Vagina (tissue), 2 donors: ENCODE measurements around the gene CRYBA4. TPM values are rescaled to one million over a fixed set of nuclear protein-coding genes. Genes with fewer than 3 reads are reported as not detected.
A peak's percentile ranks its signal among the peaks of the same experiment; 100 is the strongest.

ENCODE experiments used
- DNase-seq, 2 donors: peaks; one replicate each; pipeline ENCODE4 v3.0.0-alpha.2; 2017; ENCODE audit errors: extremely low spot score in 2 of 2
- H3K27ac ChIP-seq: fragments of 200-600 bp; sonication (generic); one replicate; pipeline ENCODE4 v1.5.1; 2019
- H3K27me3 ChIP-seq: fragments of 200-600 bp; sonication (generic); one replicate; pipeline ENCODE4 v1.5.1; 2019
- H3K36me3 ChIP-seq, 2 donors: fragments of 200-600 bp; sonication (generic); one replicate each; pipeline ENCODE4 v1.5.1; 2017 to 2019
- H3K4me1 ChIP-seq: fragments of 200-600 bp; sonication (generic); one replicate; pipeline ENCODE4 v1.5.1; 2019
- H3K4me3 ChIP-seq, 2 donors: fragments of 200-600 bp; sonication (generic); 1 replicate in 1 of 2; 2 replicates in 1 of 2; pipeline ENCODE4 v1.5.1; 2016 to 2019
- H3K9me3 ChIP-seq: fragments of 200-600 bp; sonication (generic); one replicate; pipeline ENCODE4 v1.5.1; 2019
- POLR2A ChIP-seq, 2 donors: fragments of 450-650 bp; IDR thresholded peaks; one replicate each; pipeline ENCODE4 v1.6.1; 2017; ENCODE audit warnings: antibody characterized with exemption in 2 of 2, mild to moderate bottlenecking in 2 of 2, moderate library complexity in 2 of 2
- POLR2AphosphoS5 ChIP-seq, 2 donors: sonication (generic); formaldehyde crosslinking; IDR thresholded peaks; one replicate each; pipeline ENCODE4 v1.9.0; 2017; ENCODE audit warnings: antibody characterized with exemption in 2 of 2, mild to moderate bottlenecking in 2 of 2, low read depth in 1 of 2; ENCODE audit not compliant: insufficient read depth in 1 of 2
- intact Hi-C: fragments of 100-400 bp; cut with DNase I; formaldehyde crosslinking; loops from one replicate; pipeline ENCODE4 v1.15.1; 2023
- small RNA-seq: library from RNA; depleted of rRNA; stranded (forward); fragments of <200 nt; gene quantifications from one replicate; pipeline ENCODE3, GENCODE V24; 2016
- total RNA-seq: library from RNA; depleted of rRNA; stranded (reverse); fragments of >200 nt; gene quantifications from one replicate; pipeline ENCODE4 v1.2.3, GENCODE V29; 2016
- TF ChIP-seq, protein P1 (sequence below), 3 experiments: fragments of 450-650 bp in 2 of 3; fragments of 200-600 bp in 1 of 3; sonication (generic) in 1 of 3; IDR thresholded peaks; one replicate each; pipeline ENCODE4 v1.5.1; 2017 to 2019; ENCODE audit warnings: antibody characterized with exemption in 3 of 3, mild to moderate bottlenecking in 2 of 3, moderate library complexity in 2 of 3

Gene CRYBA4
- total RNA-seq, 1 donor from 2014 or later, result not detected

GRCh38 chr22:26675687-26676268, 54.0 kb downstream of the CRYBA4 start:
- H3K27ac ChIP-seq, result no peak overlapping the region
- no peak for TF ChIP-seq POLR2A (IDR thresholded peaks at IDR 0.05)
- no peak for TF ChIP-seq POLR2AphosphoS5 (IDR thresholded peaks at IDR 0.05; ENCODE audit: insufficient read depth in 1 of 2, low read depth in 1 of 2)
- TF ChIP-seq, protein P1, sequence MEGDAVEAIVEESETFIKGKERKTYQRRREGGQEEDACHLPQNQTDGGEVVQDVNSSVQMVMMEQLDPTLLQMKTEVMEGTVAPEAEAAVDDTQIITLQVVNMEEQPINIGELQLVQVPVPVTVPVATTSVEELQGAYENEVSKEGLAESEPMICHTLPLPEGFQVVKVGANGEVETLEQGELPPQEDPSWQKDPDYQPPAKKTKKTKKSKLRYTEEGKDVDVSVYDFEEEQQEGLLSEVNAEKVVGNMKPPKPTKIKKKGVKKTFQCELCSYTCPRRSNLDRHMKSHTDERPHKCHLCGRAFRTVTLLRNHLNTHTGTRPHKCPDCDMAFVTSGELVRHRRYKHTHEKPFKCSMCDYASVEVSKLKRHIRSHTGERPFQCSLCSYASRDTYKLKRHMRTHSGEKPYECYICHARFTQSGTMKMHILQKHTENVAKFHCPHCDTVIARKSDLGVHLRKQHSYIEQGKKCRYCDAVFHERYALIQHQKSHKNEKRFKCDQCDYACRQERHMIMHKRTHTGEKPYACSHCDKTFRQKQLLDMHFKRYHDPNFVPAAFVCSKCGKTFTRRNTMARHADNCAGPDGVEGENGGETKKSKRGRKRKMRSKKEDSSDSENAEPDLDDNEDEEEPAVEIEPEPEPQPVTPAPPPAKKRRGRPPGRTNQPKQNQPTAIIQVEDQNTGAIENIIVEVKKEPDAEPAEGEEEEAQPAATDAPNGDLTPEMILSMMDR (IDR thresholded peaks at IDR 0.05), result no peak
- H3K4me1 ChIP-seq, result peaks cover 28% of the 10 kb centered on the region
- intact Hi-C loops, result loop anchor here (10.0 kb wide), 1 partner anchor 1129 kb away; the partner anchor contains the start of gene MN1
- DNase-seq, result no peak
- H3K36me3 ChIP-seq, result no peaks in the 10 kb centered on the region
- H3K9me3 ChIP-seq, result no peaks in the 10 kb centered on the region
- no peaks in the 10 kb centered on the region for H3K27me3 ChIP-seq
- no peak overlapping the region for H3K4me3 ChIP-seq

- H3K4me3 ChIP-seq, result no peak overlapping the region
- H3K4me1 ChIP-seq, result peaks cover 28% of the 10 kb centered on the region
- no peaks in the 10 kb centered on the region for H3K9me3 ChIP-seq
- DNase-seq, result no peak
- intact Hi-C loops, result loop anchor here (10.0 kb wide), 1 partner anchor 1128 kb away; the partner anchor contains the start of gene MN1
- no peak for TF ChIP-seq POLR2AphosphoS5 (IDR thresholded peaks at IDR 0.05; ENCODE audit: insufficient read depth in 1 of 2, low read depth in 1 of 2)
- TF ChIP-seq, protein P1 (IDR thresholded peaks at IDR 0.05), result no peak
- no peak for TF ChIP-seq POLR2A (IDR thresholded peaks at IDR 0.05)
- H3K36me3 ChIP-seq, result peaks cover 0 to 13% of the 10 kb centered on the region in 2 donors
- no peak overlapping the region for H3K27ac ChIP-seq
- no peaks in the 10 kb centered on the region for H3K27me3 ChIP-seq
Observed at GRCh38 chr22:26677217-26677616, 55.5 kb downstream of the CRYBA4 start.

- TF ChIP-seq, protein P1 (IDR thresholded peaks at IDR 0.05), result peak; percentile 63 to 84 (median 75)
- TF ChIP-seq POLR2A (IDR thresholded peaks at IDR 0.05) (no peak), POLR2AphosphoS5 (IDR thresholded peaks at IDR 0.05; ENCODE audit: insufficient read depth in 1 of 2, low read depth in 1 of 2) (no peak)
- H3K4me3 ChIP-seq, result no peak overlapping the region
- H3K4me1 ChIP-seq, result peaks cover 15% of the 10 kb centered on the region
- peaks cover 0 to 15% of the 10 kb centered on the region in 2 donors for H3K36me3 ChIP-seq
- DNase-seq, result no peak
- no peaks in the 10 kb centered on the region for H3K27me3 ChIP-seq
- intact Hi-C loops, result loop anchor here (10.0 kb wide), 1 partner anchor 1126 kb away; the partner anchor contains the start of gene MN1
- H3K9me3 ChIP-seq, result no peaks in the 10 kb centered on the region
- no peak overlapping the region for H3K27ac ChIP-seq
Observed at GRCh38 chr22:26679003-26679629, 57.4 kb downstream of the CRYBA4 start.

Small RNA genes within 50 kb of the gene (small RNA-seq; reads per million reads assigned to genes)
- gene RF01874, result not detected

Other genes starting within 250 kb of the CRYBA4 start
- 2.2 TPM for gene ASPHD2, start 192.7 kb upstream of the CRYBA4 start, total RNA-seq
- 36.1 TPM for gene HPS4, start 138.2 kb upstream of the CRYBA4 start, total RNA-seq
- 11.0 TPM for gene SRRD, start 138.1 kb upstream of the CRYBA4 start, total RNA-seq
- 23.1 TPM for gene TFIP11, start 109.5 kb upstream of the CRYBA4 start, total RNA-seq
- gene TPST2, start 31.8 kb upstream of the CRYBA4 start, total RNA-seq, result 96.3 TPM
- not detected for gene CRYBB1, start 3.9 kb upstream of the CRYBA4 start, total RNA-seq
- 2.7 TPM for gene MIAT, start 35.6 kb downstream of the CRYBA4 start, total RNA-seq